WTC11 (cell line): Measurements from ENCODE around the gene PRODH. TPM values are rescaled to one million over a fixed set of nuclear protein-coding genes. Genes with fewer than 3 reads are reported as not detected.
"Not testable (repeated sequence)": the region's sequence is repeated elsewhere in the genome, so short reads cannot be mapped to it uniquely, and the experiment has no call there.

Experiments
- ATAC-seq: fragments of 200-7000 bp; cut with Tn5 transposase; 2 replicates; pipeline ENCODE4 v1.10.0; 2021; ENCODE audit warnings: mild to moderate bottlenecking, moderate library complexity
- CTCF ChIA-PET: fragments of 300-600 bp; sonication (Branson Sonifier 250); formaldehyde crosslinking; loops from one replicate; lab custom pipeline; 2021; ENCODE audit warnings: antibody characterized with exemption; lab: Charles Lee
- POLR2A ChIA-PET: fragments of 350-600 bp; sonication (Branson Sonifier 250); formaldehyde crosslinking; loops from one replicate; lab custom pipeline; 2021; ENCODE audit warnings: antibody characterized with exemption; lab: Charles Lee
- DNase-seq: peaks from one replicate; pipeline ENCODE4 v3.0.0; 2021; ENCODE audit warnings: low spot score
- H3K27ac Mint-ChIP-seq: 2 replicates; pipeline ENCODE4 v1.8.0; 2021; ENCODE audit warnings: mixed read lengths
- H3K27me3 Mint-ChIP-seq: 2 replicates; pipeline ENCODE4 v1.8.0; 2021; ENCODE audit warnings: low read depth, mild to moderate bottlenecking, moderate library complexity, mixed read lengths
- H3K36me3 Mint-ChIP-seq: 2 replicates; pipeline ENCODE4 v1.8.0; 2021; ENCODE audit warnings: mixed read lengths
- H3K4me1 Mint-ChIP-seq: 2 replicates; pipeline ENCODE4 v1.8.0; 2022; ENCODE audit warnings: mixed read lengths
- H3K4me3 Mint-ChIP-seq: 2 replicates; pipeline ENCODE4 v1.8.0; 2021; ENCODE audit warnings: mild to moderate bottlenecking, moderate library complexity, mixed read lengths
- H3K9me3 Mint-ChIP-seq: 2 replicates; pipeline ENCODE4 v1.8.0; 2021; ENCODE audit warnings: mixed read lengths
- ATF2 ChIP-seq: sonication (generic); formaldehyde crosslinking; IDR thresholded peaks from 2 replicates; pipeline ENCODE4 v1.8.1; 2022; ENCODE audit warnings: low read depth, missing genetic modification reagents, borderline replicate concordance
- CDX4 ChIP-seq: fragments of 250-450 bp; sonication (Bioruptor Pico); IDR thresholded peaks from 2 replicates; pipeline ENCODE4 v1.9.0; 2021; ENCODE audit warnings: moderate library complexity, mild to moderate bottlenecking, inconsistent platforms, borderline replicate concordance
- ETV6 ChIP-seq: sonication (generic); formaldehyde crosslinking; IDR thresholded peaks from 2 replicates; pipeline ENCODE4 v1.8.1; 2022; ENCODE audit warnings: mild to moderate bottlenecking, missing genetic modification reagents
- GTF2I ChIP-seq: fragments of 250-450 bp; sonication (Bioruptor Pico); conservative IDR thresholded peaks from 2 replicates; pipeline ENCODE4 v1.4.0; 2021; ENCODE audit warnings: mild to moderate bottlenecking
- MYBL2 ChIP-seq: sonication (generic); formaldehyde crosslinking; IDR thresholded peaks from 2 replicates; pipeline ENCODE4 v1.8.1; 2023; ENCODE audit warnings: mild to moderate bottlenecking, moderate library complexity, missing genetic modification reagents
- NFYB ChIP-seq: sonication (generic); formaldehyde crosslinking; conservative IDR thresholded peaks from 2 replicates; pipeline ENCODE4 v1.8.0; 2022; ENCODE audit warnings: low read depth, missing genetic modification reagents
- NR2C2 ChIP-seq: sonication (generic); formaldehyde crosslinking; IDR thresholded peaks from 2 replicates; pipeline ENCODE4 v1.8.0; 2022; ENCODE audit warnings: mild to moderate bottlenecking, missing genetic modification reagents
- STAT6 ChIP-seq: sonication (generic); formaldehyde crosslinking; conservative IDR thresholded peaks from 2 replicates; pipeline ENCODE4 v1.8.1; 2023; ENCODE audit warnings: mild to moderate bottlenecking, low read depth, missing genetic modification reagents, moderate library complexity
- TP53 ChIP-seq: sonication (generic); formaldehyde crosslinking; IDR thresholded peaks from 2 replicates; pipeline ENCODE4 v1.8.1; 2023; ENCODE audit warnings: mild to moderate bottlenecking, missing genetic modification reagents
- ZBTB21 ChIP-seq: sonication (generic); formaldehyde crosslinking; IDR thresholded peaks from 2 replicates; pipeline ENCODE4 v1.8.1; 2023; ENCODE audit warnings: mild to moderate bottlenecking, missing genetic modification reagents, borderline replicate concordance
- ZBTB43 ChIP-seq: sonication (generic); formaldehyde crosslinking; IDR thresholded peaks from 2 replicates; pipeline ENCODE4 v1.8.1; 2023; ENCODE audit warnings: mild to moderate bottlenecking, missing genetic modification reagents
- ZNF121 ChIP-seq: sonication (generic); formaldehyde crosslinking; IDR thresholded peaks from 2 replicates; pipeline ENCODE4 v1.8.0; 2023; ENCODE audit warnings: missing genetic modification reagents
- ZNF671 ChIP-seq: fragments of 250-450 bp; sonication (Bioruptor Pico); IDR thresholded peaks from 2 replicates; pipeline ENCODE4 v1.8.0; 2021; ENCODE audit warnings: mild to moderate bottlenecking
- ZSCAN18 ChIP-seq: fragments of 250-450 bp; sonication (Bioruptor Pico); IDR thresholded peaks from 2 replicates; pipeline ENCODE4 v2.1.2; 2022; ENCODE audit warnings: mild to moderate bottlenecking, moderate library complexity
- total RNA-seq: library from RNA; stranded (reverse); gene quantifications from 3 replicates; pipeline ENCODE4 v1.2.3, GENCODE V29; 2021

The PRODH gene
- total RNA-seq, 1 experiment from 2014 or later: 97.3 TPM

GRCh38 chr22:18973264-18974031 is 37.4 kb upstream of the PRODH start:
- Mint-ChIP-seq H3K27ac (no peak overlapping the region), H3K4me1 (peaks cover 4% of the 10 kb centered on the region; the same call in 1 of the 2 replicates), H3K4me3 (no peak overlapping the region), H3K36me3 (no peaks in the 10 kb centered on the region), H3K27me3 (0 out of 2 replicates have a peak, but pooled peaks cover 3% of the 10 kb centered on the region), H3K9me3 (no peaks in the 10 kb centered on the region)
- no peak for DNase-seq
- CTCF ChIA-PET: interaction anchor here (0.6 kb wide), 1 partner anchor 9 kb away, joined by 5 read pairs; no protein-coding TSS in a partner anchor
- POLR2A ChIA-PET: no interaction called here
- TF ChIP-seq ZNF121 (0 out of 2 replicates have a peak, but pooled peaks have one; percentile 41), ETV6 (no peak)
- TF ChIP-seq, all 79 proteins: peak for 1
- no peak for ATAC-seq

GRCh38 chr22:18972591-18972990 is 36.5 kb upstream of the PRODH start:
- H3K4me3 Mint-ChIP-seq, H3K27ac Mint-ChIP-seq, POLR2A ChIA-PET, H3K4me1 Mint-ChIP-seq, DNase-seq, ATAC-seq, CTCF ChIA-PET, H3K27me3 Mint-ChIP-seq, H3K9me3 Mint-ChIP-seq, H3K36me3 Mint-ChIP-seq: not testable (repeated sequence)

- POLR2A ChIA-PET, ATAC-seq, H3K27me3 Mint-ChIP-seq, CTCF ChIA-PET, H3K36me3 Mint-ChIP-seq, H3K9me3 Mint-ChIP-seq, H3K27ac Mint-ChIP-seq, DNase-seq, H3K4me1 Mint-ChIP-seq: not testable (repeated sequence)
- peak overlapping the region; percentile 48 for H3K4me3 Mint-ChIP-seq
These were observed 35.9 kb upstream of the PRODH start for GRCh38 chr22:18972029-18972428.

GRCh38 chr22:18971321-18971751 is 35.2 kb upstream of the PRODH start:
- Mint-ChIP-seq H3K27ac (no peak overlapping the region), H3K9me3 (no peaks in the 10 kb centered on the region), H3K36me3 (no peaks in the 10 kb centered on the region), H3K27me3 (0 out of 2 replicates have a peak, but pooled peaks cover 3% of the 10 kb centered on the region), H3K4me1 (peaks cover 4% of the 10 kb centered on the region; the same call in 1 of the 2 replicates), H3K4me3 (peak overlapping the region; percentile 66)
- ATAC-seq: no peak
- TF ChIP-seq STAT6 (CRISPR knock-in tag) (no peak), ZSCAN18 (CRISPR knock-in tag) (no peak), MYBL2 (CRISPR knock-in tag) (no peak), ATF2 (CRISPR knock-in tag) (no peak), ZNF671 (CRISPR knock-in tag) (no peak), TP53 (no peak), GTF2I (CRISPR knock-in tag) (no peak), NFYB (CRISPR knock-in tag) (no peak), ZBTB21 (CRISPR knock-in tag) (no peak), NR2C2 (CRISPR knock-in tag) (no peak), CDX4 (CRISPR knock-in tag) (no peak), ZBTB43 (no peak)
- CTCF ChIA-PET: no interaction called here
- POLR2A ChIA-PET: no interaction called here
- DNase-seq: no peak
